Activated CD4-positive, CD25-positive, alpha-beta regulatory T cell treated with anti-CD3 and anti-CD28 coated beads, Interleukin-2, amount 50 U/mL, for 72 hours (primary cell): Measurements from ENCODE around the gene COL26A1.
"Not testable (repeated sequence)": the region's sequence is repeated elsewhere in the genome, so short reads cannot be mapped to it uniquely, and the experiment has no call there.

ENCODE experiments used
- DNase-seq: peaks from one replicate; pipeline ENCODE4 v3.0.0; 2021

COL26A1 gene

DNA sequence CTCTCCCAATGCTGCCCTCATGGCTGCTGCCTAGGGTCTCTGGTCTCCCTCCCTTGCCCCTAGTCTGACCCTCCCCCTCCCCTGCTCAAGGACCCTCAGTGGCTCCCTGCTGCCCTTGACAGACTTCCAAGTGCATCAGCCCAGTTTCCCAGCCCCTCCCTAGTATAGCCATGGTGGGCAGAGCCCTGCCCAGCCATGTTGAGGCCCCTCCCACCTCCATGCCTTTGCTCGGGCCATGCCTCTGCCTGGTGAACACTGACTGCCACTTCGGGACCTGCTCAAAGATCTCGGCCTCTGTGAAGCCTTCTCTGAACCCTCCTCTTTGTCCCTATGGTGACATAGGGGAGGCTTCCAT is 193.2 kb downstream of the COL26A1 start:
- DNase-seq: no peak

- no peak for DNase-seq
Observed at GRCh38 chr7:101556453-101556968, 193.8 kb downstream of the COL26A1 start.

DNA sequence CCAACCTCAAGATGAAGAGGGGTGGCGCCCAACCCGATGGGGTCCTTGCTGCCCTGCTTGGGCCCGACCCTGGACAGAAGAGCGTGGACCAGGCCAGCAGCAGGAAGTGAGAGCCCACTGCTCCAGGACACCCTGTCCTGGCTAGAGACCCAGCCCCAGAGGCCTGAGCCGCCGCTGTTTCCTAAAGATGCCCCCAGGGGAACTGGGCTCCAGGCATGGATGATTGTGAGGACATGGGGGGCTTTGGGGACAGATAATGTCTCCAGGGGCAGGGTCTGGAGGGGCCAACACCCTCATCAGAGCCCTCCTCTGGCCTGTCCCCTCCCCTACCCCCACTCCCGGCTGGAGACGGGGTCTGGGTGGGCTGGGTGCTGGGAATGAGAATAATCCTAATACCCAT is 194.7 kb downstream of the COL26A1 start:
- no peak for DNase-seq

DNA sequence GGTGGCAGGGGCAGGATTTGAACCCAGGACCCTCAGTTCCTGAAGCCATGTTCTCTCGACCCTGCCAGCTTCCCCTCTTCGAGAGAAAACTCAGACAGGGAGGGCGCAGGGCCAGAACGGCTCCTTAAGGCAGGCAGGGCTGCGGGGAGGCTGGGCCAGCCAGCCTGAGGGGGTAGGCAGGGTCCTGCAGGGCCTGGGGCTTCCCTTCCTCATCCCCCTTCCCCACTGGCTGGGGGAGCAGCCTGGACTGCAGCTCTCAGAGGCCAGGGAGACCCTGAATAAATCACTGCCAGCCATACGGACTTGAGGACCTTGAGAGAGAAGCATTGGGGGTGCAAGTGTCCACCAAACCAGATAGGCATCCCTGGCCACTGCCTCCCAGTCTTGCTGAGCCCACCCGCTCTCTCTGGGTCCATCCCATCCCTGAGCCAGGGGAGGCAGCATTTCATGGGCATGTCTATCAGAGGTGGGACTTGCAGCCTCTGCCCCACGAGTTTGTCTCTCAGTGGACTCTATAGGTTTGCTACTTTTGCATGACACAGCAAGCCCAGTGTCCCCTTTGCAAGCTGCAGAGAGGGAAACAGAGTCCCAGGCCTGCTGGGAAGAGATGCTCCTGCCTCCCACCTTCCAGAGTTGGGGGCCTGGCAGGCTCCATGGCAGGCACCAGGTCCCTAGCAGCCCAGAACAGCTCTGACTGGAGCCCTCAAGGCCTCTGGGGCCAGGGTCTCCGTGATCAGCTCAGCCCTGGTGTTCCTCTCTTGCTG is 195.5 kb downstream of the COL26A1 start:
- DNase-seq: no peak

DNA sequence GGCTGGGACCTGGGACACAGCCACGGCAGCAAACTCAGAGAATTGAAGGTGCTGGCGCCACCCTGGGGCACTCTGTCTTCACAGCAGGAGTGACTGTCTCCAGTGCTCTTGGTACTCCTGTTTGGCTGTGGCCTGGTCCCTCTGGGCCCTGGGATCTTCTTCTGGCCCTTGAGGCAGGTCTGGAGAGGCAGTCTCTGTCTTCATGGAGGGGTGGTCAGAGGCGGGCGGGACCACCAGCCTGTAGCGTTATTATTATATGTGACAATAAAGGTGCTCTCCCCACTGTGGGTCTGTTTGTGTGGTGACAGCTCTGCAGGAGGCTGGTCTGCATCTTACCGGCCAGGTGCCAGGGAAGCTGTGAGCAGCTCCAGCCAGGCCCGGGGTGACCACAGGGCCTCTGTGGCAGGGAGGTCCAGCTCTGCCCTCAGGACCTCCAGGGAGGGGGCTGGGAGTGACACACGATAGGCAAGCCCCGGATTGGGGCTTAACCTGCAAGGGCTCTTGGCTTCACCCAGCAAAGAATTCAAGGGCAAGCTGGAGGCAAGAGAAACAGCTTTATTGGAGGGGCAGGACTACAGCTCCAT is 196.2 kb downstream of the COL26A1 start:
- no peak for DNase-seq

- DNase-seq: no peak
Observed at GRCh38 chr7:101559586-101559985, 196.9 kb downstream of the COL26A1 start.

DNA sequence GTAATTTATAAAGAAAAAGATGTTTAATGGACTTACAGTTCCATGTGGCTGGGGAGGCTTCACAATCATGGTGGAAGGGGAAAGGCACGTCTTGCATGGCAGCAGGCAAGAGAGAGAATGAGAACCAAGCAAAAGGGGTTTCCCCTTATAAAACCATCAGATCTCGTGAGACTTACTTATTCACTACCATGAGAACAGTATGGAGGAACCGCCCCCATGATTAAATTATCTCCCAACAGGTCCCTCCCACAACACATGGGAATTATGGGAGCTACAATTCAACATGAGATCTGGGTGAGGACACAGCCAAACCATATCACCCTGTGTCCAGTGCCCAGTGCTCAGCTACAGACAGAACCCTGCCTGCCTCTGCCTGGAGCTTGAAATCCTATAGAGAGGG is 197.3 kb downstream of the COL26A1 start:
- not testable (repeated sequence) for DNase-seq

GRCh38 chr7:101560856-101561255 is 198.2 kb downstream of the COL26A1 start:
- no peak for DNase-seq

- not testable (repeated sequence) for DNase-seq
Observed at GRCh38 chr7:101561293-101561692, 198.6 kb downstream of the COL26A1 start.

GRCh38 chr7:101562531-101563197 is 200.0 kb downstream of the COL26A1 start:
- no peak for DNase-seq

DNA sequence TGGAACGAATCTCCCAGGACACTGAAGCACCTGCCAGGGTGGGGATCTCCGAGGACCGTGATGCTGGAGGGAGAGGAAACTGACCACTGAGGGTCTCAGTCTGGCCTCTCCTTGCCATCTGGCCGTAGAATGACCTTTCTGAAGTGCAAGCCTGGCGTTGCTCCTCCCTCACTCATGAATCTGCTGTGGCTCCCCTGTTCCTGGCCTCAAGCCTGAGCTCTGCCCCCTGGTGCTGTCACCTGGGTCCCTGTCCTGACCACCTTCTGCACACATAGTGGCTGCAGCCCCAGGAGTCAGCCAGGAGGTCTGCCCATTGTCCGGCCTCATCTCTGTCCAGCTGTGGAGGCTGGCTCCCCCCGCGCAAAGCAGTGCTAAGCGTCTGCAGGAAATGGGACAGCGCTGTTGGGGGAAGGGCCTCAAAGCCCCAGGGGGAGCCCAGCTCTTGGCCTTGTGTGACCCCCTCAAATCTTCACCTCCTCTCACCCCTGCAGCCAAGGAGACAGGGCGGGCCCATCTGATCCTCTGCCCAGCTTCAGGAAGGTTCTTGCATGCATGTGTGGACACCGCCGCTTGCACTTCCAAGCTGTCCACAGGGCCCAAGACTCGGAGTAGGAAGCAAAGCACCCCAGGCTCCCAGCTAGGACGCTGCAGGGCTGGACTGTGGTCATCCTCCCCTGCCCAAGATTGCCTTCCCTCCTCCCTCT is 200.7 kb downstream of the COL26A1 start:
- no peak for DNase-seq

GRCh38 chr7:101563943-101564777 is 201.5 kb downstream of the COL26A1 start:
- no peak for DNase-seq

DNA sequence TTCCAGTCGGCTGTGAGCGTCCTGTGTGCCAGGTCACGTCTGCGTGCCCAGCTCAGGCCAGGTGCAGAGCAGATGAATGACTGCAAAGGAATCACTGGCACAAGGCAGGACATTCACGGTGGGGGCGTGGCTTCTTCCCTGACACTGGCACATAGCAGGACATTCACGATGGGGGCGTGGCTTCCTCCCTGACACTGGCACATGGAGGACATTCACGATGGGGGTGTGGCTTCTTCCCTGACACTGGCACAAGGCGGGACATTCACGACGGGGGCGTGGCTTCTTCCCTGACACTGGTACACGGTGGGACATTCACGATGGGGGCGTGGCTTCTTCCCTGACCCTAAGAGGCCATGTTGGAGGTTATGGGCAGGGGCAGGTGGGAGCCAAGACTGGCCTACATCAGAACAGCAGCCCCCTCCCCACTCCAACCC is 202.1 kb downstream of the COL26A1 start:
- DNase-seq: no peak

DNA sequence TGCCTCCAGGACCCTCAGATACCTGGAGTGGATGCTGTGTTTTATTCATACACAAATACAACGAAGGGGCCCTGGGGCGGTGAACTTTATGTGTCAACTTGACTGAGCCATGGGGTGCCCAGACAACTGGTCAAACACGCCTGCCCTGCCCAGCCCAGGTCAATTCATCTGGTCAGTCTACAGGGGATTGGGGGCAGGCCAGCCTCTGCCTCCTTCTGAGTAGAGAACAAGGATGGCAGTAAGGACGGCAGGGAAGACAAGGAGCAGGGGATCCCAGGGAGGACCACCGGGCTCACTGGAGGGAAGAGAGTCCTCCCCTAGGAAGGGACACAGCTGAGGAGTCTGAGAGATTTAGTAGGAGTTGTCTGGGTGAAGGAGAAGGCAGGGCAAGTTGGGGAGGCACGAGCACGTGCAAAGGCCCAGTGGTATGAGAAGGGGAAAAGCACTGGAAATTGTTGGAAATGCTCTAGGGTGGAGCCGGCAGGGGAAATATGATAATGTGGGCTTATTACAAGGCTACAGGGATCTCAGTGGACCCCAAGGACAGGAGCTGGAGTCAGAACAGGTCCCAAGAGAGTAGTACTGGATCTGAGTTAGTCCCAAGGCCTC is 203.0 kb downstream of the COL26A1 start:
- no peak for DNase-seq

DNA sequence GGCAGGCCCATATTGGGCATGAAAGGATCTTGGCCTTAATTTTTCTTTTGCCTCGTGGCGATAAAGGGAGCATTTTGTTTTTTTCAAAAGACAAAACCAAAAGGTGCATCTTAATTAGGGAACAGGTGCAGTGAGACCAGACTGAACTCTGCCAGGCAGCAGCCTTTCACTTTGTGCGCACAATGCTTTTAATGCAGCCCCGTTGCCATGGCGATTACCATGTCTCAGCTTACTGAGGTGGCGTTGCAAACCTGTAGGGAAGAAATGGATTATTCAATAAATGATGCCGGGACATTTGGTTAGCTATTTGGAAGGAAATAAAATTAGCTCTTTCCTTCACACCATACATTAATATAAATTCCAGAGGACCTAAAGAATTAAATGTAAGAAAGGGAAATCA is 204.6 kb downstream of the COL26A1 start:
- DNase-seq: no peak

- DNase-seq: no peak
Observed at GRCh38 chr7:101572156-101572555, 209.5 kb downstream of the COL26A1 start.

- no peak for DNase-seq
Observed at GRCh38 chr7:101575168-101575567, 212.5 kb downstream of the COL26A1 start.

DNA sequence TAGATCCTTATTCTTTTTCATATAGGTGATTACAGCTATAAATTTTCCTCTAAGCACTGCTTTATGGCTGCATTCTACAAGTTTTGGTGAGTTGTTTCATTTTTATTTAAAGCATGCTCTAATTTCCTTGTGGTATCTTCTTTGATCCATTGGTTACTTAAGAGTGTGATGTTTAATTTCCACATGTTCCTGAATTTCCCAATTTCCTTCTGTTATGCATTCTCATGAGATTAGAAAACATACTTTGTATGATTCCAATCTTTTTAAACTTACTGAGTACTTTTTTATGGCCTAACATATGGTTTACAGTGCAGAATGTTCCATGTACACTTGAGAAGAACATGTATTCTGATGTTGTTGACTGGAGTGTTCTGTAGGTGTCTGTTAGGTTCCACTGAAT is 213.0 kb downstream of the COL26A1 start:
- DNase-seq: no peak

- DNase-seq: no peak
Observed at GRCh38 chr7:101576998-101577397, 214.3 kb downstream of the COL26A1 start.

GRCh38 chr7:101578552-101578951 is 215.9 kb downstream of the COL26A1 start:
- DNase-seq: no peak

DNA sequence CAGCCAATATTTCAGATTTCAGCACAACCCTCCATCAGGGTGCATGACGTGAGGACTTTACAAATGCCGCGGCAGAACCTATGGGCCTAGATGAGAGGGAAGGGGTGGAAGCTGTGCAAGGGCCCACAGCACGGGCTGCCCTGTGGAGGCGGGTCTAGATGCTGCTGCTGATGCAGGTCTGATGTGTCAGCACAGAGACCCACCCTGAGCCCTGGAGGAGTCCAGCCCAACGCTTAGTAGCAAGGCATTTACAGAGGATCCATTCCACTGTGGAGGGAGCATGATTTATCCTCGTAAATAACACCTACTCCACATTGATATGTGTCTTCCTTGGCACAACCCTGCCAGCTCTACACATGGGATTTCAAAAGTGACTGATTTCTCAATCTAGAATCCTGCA is 217.9 kb downstream of the COL26A1 start:
- DNase-seq: no peak

- no peak for DNase-seq
Observed at GRCh38 chr7:101581891-101582290, 219.2 kb downstream of the COL26A1 start.
